PC-9 (cell line): Measurements from ENCODE around the gene KLHL26. TPM values are rescaled to one million over a fixed set of nuclear protein-coding genes. Genes with fewer than 3 reads are reported as not detected.

Experiments used
- BruUV-seq: library from RNA; stranded (reverse); fragments of 400-500 nt; replicated peaks from 2 replicates; lab custom pipeline; 2021; lab: Mats Ljungman, UMichigan
- CTCF ChIA-PET: fragments of 300-600 bp; sonication (Branson Sonifier 250); formaldehyde crosslinking; loops from one replicate; lab custom pipeline; 2022; ENCODE audit warnings: antibody characterized with exemption; lab: Charles Lee
- POLR2A ChIA-PET: fragments of 300-600 bp; sonication (Branson Sonifier 250); formaldehyde crosslinking; loops from one replicate; lab custom pipeline; 2022; ENCODE audit warnings: antibody characterized with exemption; ENCODE audit not compliant: unreplicated experiment; lab: Charles Lee
- DNase-seq, 2 experiments: peaks; one replicate each; pipeline versions ENCODE4 v3.0.0 to v3.0.0-alpha.2; 2015 to 2022; ENCODE audit warnings: mixed read lengths in 1 of 2
- H2AFZ ChIP-seq: fragments of 200-600 bp; sonication (generic); 2 replicates; pipeline ENCODE4 v1.8.1; 2017; ENCODE audit warnings: antibody characterized with exemption
- H3F3A ChIP-seq: fragments of 200-600 bp; sonication (generic); 2 replicates; pipeline ENCODE4 v1.8.1; 2017; ENCODE audit warnings: antibody characterized with exemption, mild to moderate bottlenecking, low read depth; ENCODE audit not compliant: insufficient read depth
- H3K27ac ChIP-seq: fragments of 200-600 bp; sonication (generic); 2 replicates; pipeline ENCODE4 v1.6.1; 2016; ENCODE audit warnings: mixed run types
- H3K27me3 ChIP-seq: fragments of 200-600 bp; sonication (generic); 2 replicates; pipeline ENCODE4 v1.6.1; 2016; ENCODE audit warnings: low read depth, mixed run types; ENCODE audit not compliant: insufficient read depth
- H3K36me3 ChIP-seq: fragments of 200-600 bp; sonication (generic); 2 replicates; pipeline ENCODE4 v1.6.1; 2016; ENCODE audit warnings: low read depth, mixed run types
- H3K4me1 ChIP-seq: fragments of 200-600 bp; sonication (generic); replicated peaks from 2 replicates; pipeline ENCODE4 v1.6.1; 2016; ENCODE audit warnings: mixed run types; ENCODE audit not compliant: insufficient read depth
- H3K4me2 ChIP-seq: fragments of 200-600 bp; sonication (generic); 2 replicates; pipeline ENCODE4 v1.6.1; 2017; ENCODE audit warnings: mixed run types
- H3K4me3 ChIP-seq: fragments of 200-600 bp; sonication (generic); 2 replicates; pipeline ENCODE4 v1.6.1; 2016; ENCODE audit warnings: mixed run types
- H3K79me2 ChIP-seq: fragments of 200-600 bp; sonication (generic); 2 replicates; pipeline ENCODE4 v1.6.1; 2017; ENCODE audit warnings: low read depth, mixed run types
- H3K9me2 ChIP-seq: fragments of 200-600 bp; sonication (generic); 2 replicates; pipeline ENCODE4 v1.8.1; 2017; ENCODE audit warnings: mild to moderate bottlenecking; ENCODE audit not compliant: insufficient read depth
- H3K9me3 ChIP-seq: fragments of 200-600 bp; sonication (generic); 2 replicates; pipeline ENCODE4 v1.8.1; 2016; ENCODE audit warnings: low read depth; ENCODE audit not compliant: insufficient read depth
- H4K20me1 ChIP-seq: fragments of 200-600 bp; sonication (generic); 2 replicates; pipeline ENCODE4 v1.8.1; 2017; ENCODE audit not compliant: insufficient read depth
- EZH2 ChIP-seq: fragments of 200-600 bp; sonication (generic); IDR thresholded peaks from 2 replicates; pipeline ENCODE4 v1.8.0; 2017; ENCODE audit warnings: antibody characterized with exemption, low read depth
- intact Hi-C: fragments of 100-400 bp; cut with micrococcal nuclease; formaldehyde crosslinking; loops from one replicate; pipeline ENCODE4 v1.10.0; 2022; ENCODE audit not compliant: unreplicated experiment
- total RNA-seq: library from RNA; stranded (reverse); gene quantifications from 2 replicates; pipeline ENCODE4 v1.2.3, GENCODE V29; 2021
- TF ChIP-seq, protein P1 (sequence below): fragments of 200-600 bp; sonication (generic); conservative IDR thresholded peaks from 2 replicates; pipeline ENCODE4 v1.6.1; 2017; ENCODE audit warnings: mixed run types, antibody characterized with exemption, mild to moderate bottlenecking, moderate library complexity

Gene KLHL26
- total RNA-seq, 1 experiment from 2014 or later, result 11.8 TPM

DNA sequence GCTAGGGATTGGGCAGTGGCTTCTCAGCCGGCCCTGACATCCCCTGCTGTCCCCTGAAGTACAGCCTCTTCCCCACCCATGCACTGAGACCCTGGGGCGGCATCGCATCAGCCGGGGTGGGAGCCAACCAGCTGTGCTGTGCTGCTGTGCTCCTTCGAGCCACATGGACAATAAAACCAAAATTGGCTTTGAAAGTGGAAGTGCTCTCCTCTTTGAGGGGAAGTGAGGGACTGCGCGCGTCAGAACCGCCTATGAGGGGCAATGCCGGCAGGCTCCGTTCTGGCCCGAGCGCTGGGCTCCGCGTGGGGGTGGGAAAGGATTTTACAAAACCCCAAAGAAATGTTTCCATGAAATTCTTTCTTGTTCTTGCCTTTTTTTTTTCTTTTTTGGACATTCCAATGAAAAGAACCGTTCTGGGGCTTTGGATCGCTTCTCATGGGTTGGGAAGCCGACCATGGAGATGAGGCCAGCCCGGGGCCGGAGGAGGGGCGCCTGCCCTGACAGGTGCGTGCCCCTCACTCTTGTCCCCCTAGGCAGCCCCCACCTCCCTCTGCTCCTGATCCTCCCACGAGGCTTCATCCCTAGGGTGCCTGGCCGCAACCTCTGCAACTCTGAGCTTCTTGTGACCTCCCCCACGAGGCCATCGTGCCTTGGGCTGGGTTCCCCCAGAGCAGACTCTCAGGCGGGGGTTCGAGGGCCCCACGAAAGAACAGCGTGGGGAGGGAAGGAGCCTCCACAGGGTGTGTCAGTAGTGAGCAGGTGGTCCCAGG, 22.6 kb downstream of the KLHL26 start:
- intact Hi-C loops, result no loop called here
- Histone ChIP-seq H3K36me3 (no peaks in the 10 kb centered on the region), H3K79me2 (no peaks in the 10 kb centered on the region), H3K27ac (no peak overlapping the region), H3F3A (no peaks in the 10 kb centered on the region), H4K20me1 (peaks cover 28% of the 10 kb centered on the region), H3K4me3 (no peak overlapping the region), H3K27me3 (no peaks in the 10 kb centered on the region), H3K9me3 (no peaks in the 10 kb centered on the region), H2AFZ (no peak overlapping the region), H3K9me2 (no peaks in the 10 kb centered on the region), H3K4me1 (no peaks in the 10 kb centered on the region), H3K4me2 (no peak overlapping the region)
- peak in 1 of 2 experiments; percentile 22 for DNase-seq
- ChIA-PET CTCF (no interaction called here), POLR2A (interaction anchor here (0.6 kb wide), 1 partner anchor 87 kb away, joined by 4 read pairs; no protein-coding TSS in a partner anchor)
- TF ChIP-seq, protein P1, sequence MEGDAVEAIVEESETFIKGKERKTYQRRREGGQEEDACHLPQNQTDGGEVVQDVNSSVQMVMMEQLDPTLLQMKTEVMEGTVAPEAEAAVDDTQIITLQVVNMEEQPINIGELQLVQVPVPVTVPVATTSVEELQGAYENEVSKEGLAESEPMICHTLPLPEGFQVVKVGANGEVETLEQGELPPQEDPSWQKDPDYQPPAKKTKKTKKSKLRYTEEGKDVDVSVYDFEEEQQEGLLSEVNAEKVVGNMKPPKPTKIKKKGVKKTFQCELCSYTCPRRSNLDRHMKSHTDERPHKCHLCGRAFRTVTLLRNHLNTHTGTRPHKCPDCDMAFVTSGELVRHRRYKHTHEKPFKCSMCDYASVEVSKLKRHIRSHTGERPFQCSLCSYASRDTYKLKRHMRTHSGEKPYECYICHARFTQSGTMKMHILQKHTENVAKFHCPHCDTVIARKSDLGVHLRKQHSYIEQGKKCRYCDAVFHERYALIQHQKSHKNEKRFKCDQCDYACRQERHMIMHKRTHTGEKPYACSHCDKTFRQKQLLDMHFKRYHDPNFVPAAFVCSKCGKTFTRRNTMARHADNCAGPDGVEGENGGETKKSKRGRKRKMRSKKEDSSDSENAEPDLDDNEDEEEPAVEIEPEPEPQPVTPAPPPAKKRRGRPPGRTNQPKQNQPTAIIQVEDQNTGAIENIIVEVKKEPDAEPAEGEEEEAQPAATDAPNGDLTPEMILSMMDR, result no peak
- no peak for TF ChIP-seq EZH2
- no TSS peak for BruUV-seq

DNA sequence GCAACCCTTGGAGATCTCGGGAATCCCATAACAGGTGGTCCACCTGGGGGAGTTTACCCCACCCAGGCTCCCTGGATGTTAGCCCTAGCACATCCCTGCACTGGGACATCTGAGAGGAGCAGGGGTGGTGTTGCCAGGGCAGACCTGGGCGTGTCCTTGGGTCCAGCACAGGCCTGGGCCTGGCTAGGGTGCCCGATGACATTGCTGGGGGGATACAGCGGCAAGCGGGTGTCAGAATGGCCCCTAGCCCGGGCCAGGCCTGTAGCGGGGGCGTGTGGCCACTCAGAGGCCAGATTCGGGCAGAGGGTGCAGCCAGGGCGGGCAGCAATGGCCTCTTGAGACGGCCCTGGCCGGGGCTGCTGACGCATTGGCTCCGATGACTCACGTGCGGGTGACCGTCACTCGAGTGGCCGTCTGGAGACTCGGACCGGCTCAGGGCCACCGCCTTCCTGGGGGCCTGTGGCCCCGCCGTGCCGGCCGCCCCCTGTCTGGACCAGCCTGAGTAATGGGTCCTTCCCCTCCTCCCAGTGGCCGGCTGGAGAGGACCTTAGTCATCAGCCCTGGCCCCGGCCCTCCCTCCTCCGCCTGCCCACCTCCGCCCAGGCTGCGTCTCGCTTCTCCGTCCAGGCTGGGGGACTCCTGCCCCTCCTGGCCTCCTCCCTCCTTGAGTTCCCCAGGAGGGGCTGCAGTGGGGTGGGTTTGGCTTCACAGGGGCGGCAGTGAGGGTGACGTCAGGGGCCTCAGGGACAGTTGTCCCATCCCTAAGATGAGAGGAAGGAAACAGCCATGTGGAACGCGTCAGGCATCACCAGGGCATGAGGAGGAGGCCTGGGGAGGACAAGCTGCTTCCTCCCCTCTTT, 23.5 kb downstream of the KLHL26 start:
- Histone ChIP-seq H3K27ac (no peak overlapping the region), H2AFZ (no peak overlapping the region)
- CTCF ChIA-PET, result no interaction called here

More for the DNA sequence above, 23.5 kb downstream of the KLHL26 start:
- intact Hi-C loops, result no loop called here
- Histone ChIP-seq H3K4me3 (no peak overlapping the region), H3K4me2 (no peak overlapping the region), H3K36me3 (no peaks in the 10 kb centered on the region), H3K79me2 (no peaks in the 10 kb centered on the region), H3K9me3 (no peaks in the 10 kb centered on the region), H3F3A (no peaks in the 10 kb centered on the region), H4K20me1 (peaks cover 28% of the 10 kb centered on the region), H3K4me1 (no peaks in the 10 kb centered on the region), H3K9me2 (no peaks in the 10 kb centered on the region), H3K27me3 (no peaks in the 10 kb centered on the region)
- POLR2A ChIA-PET, result no interaction called here
- BruUV-seq, result no TSS peak
- TF ChIP-seq EZH2, result no peak
- TF ChIP-seq, protein P1, result no peak
- DNase-seq, result peak in 1 of 2 experiments; percentile 68
